IMR-90 (cell line): ENCODE data around the gene SLC24A2. TPM values are rescaled to one million over a fixed set of nuclear protein-coding genes. Genes with fewer than 3 reads are reported as not detected.

ENCODE experiments used
- ATAC-seq: fragments of 200-7000 bp; cut with Tn5 transposase; 2 replicates; pipeline ENCODE4 v1.9.1; 2020; ENCODE audit warnings: low read depth, mild to moderate bottlenecking, moderate library complexity
- BruUV-seq: library from RNA; stranded (reverse); fragments of 400-500 nt; replicated peaks from 2 replicates; lab custom pipeline; 2021; lab: Mats Ljungman, UMichigan
- CTCF ChIA-PET: fragments of 300-600 bp; formaldehyde crosslinking; extraction: SDS; loops from one replicate; lab custom pipeline; 2021; ENCODE audit warnings: antibody characterized with exemption; lab: Yijun Ruan, JAX
- POLR2A ChIA-PET: fragments of 300-600 bp; sonication (Branson Sonifier 250); formaldehyde crosslinking; loops from one replicate; lab custom pipeline; 2022; ENCODE audit warnings: antibody characterized with exemption; ENCODE audit not compliant: unreplicated experiment; lab: Charles Lee
- DNase-seq: peaks from one replicate; pipeline ENCODE4 v3.0.0; 2013
- H2AFZ ChIP-seq: replicated peaks from 2 replicates; pipeline ENCODE3; 2013; ENCODE audit warnings: low read length, mild to moderate bottlenecking; ENCODE audit not compliant: poor library complexity
- H2AK5ac ChIP-seq: 2 replicates; pipeline ENCODE4 v1.6.1; 2013; ENCODE audit warnings: low read depth, low read length, inconsistent platforms
- H2AK9ac ChIP-seq: replicated peaks from 2 replicates; pipeline ENCODE3; 2013; ENCODE audit warnings: mild to moderate bottlenecking, low read depth, low read length, moderate library complexity; ENCODE audit not compliant: poor library complexity
- H2BK120ac ChIP-seq: 2 replicates; pipeline ENCODE4 v1.6.1; 2013; ENCODE audit warnings: low read depth, low read length, inconsistent platforms
- H2BK15ac ChIP-seq: 3 replicates; pipeline ENCODE4 v1.6.1; 2013; ENCODE audit warnings: low read depth, low read length, inconsistent platforms
- H2BK20ac ChIP-seq: 2 replicates; pipeline ENCODE4 v1.6.1; 2013; ENCODE audit warnings: low read depth, mild to moderate bottlenecking, inconsistent platforms, low read length, moderate library complexity
- H2BK5ac ChIP-seq: 2 replicates; pipeline ENCODE4 v1.6.1; 2013; ENCODE audit warnings: mild to moderate bottlenecking, low read depth, low read length, inconsistent platforms; ENCODE audit not compliant: poor library complexity, severe bottlenecking
- H3K14ac ChIP-seq: replicated peaks from 2 replicates; pipeline ENCODE4 v1.6.1; 2013; ENCODE audit warnings: low read depth, low read length, inconsistent platforms
- H3K18ac ChIP-seq: 2 replicates; pipeline ENCODE4 v1.6.1; 2013; ENCODE audit warnings: low read depth, low read length, control low read depth
- H3K23ac ChIP-seq: 2 replicates; pipeline ENCODE4 v1.6.1; 2013; ENCODE audit warnings: low read depth, low read length, inconsistent platforms
- H3K27ac ChIP-seq: 2 replicates; pipeline ENCODE4 v1.5.1; 2013; ENCODE audit warnings: mild to moderate bottlenecking, control low read depth, low read length; ENCODE audit not compliant: insufficient read depth
- H3K27me3 ChIP-seq: 2 replicates; pipeline ENCODE4 v1.6.1; 2013; ENCODE audit warnings: low read length; ENCODE audit not compliant: control insufficient read depth, insufficient read depth
- H3K36me3 ChIP-seq: 2 replicates; pipeline ENCODE4 v1.6.1; 2013; ENCODE audit warnings: low read length, mixed read lengths; ENCODE audit not compliant: control insufficient read depth, insufficient read depth
- H3K4ac ChIP-seq: 2 replicates; pipeline ENCODE4 v1.6.1; 2013; ENCODE audit warnings: low read depth, low read length, inconsistent platforms
- H3K4me1 ChIP-seq: 2 replicates; pipeline ENCODE4 v1.6.1; 2013; ENCODE audit warnings: low read length, mixed read lengths; ENCODE audit not compliant: control insufficient read depth, insufficient read depth
- H3K4me2 ChIP-seq: 2 replicates; pipeline ENCODE4 v1.6.1; 2013; ENCODE audit warnings: low read depth, mild to moderate bottlenecking, control low read depth, low read length, moderate library complexity
- H3K4me3 ChIP-seq: 2 replicates; pipeline ENCODE4 v1.5.1; 2013; ENCODE audit warnings: low read depth, mild to moderate bottlenecking, control low read depth, low read length, moderate library complexity; ENCODE audit not compliant: insufficient read depth
- H3K56ac ChIP-seq: 2 replicates; pipeline ENCODE4 v1.6.1; 2013; ENCODE audit warnings: low read length, inconsistent platforms; ENCODE audit not compliant: insufficient read depth; ENCODE audit errors: extremely low read depth
- H3K79me1 ChIP-seq, 2 experiments: 2 replicates each; pipeline ENCODE4 v1.6.1; 2013; ENCODE audit warnings: low read length in 2 of 2, inconsistent platforms in 1 of 2, low read depth in 1 of 2
- H3K9ac ChIP-seq: 2 replicates; pipeline ENCODE4 v1.6.1; 2013; ENCODE audit warnings: low read depth, low read length, control low read depth
- H3K9me1 ChIP-seq: 2 replicates; pipeline ENCODE4 v1.6.1; 2013; ENCODE audit warnings: low read length, inconsistent platforms; ENCODE audit not compliant: insufficient read depth
- H3K9me3 ChIP-seq: 2 replicates; pipeline ENCODE4 v1.6.1; 2013; ENCODE audit warnings: low read length; ENCODE audit not compliant: control insufficient read depth, insufficient read depth
- H4K20me1 ChIP-seq: 2 replicates; pipeline ENCODE4 v1.6.1; 2013; ENCODE audit warnings: low read length, inconsistent platforms; ENCODE audit not compliant: insufficient read depth
- H4K5ac ChIP-seq: 2 replicates; pipeline ENCODE4 v1.6.1; 2013; ENCODE audit warnings: mild to moderate bottlenecking, low read depth, low read length, control low read depth
- H4K8ac ChIP-seq, 2 experiments: 2 replicates each; pipeline ENCODE4 v1.6.1; 2013; ENCODE audit warnings: low read depth in 2 of 2, low read length in 2 of 2, control low read depth in 1 of 2, inconsistent platforms in 1 of 2
- H4K91ac ChIP-seq: 2 replicates; pipeline ENCODE4 v1.6.1; 2013; ENCODE audit warnings: low read depth, low read length, inconsistent platforms; ENCODE audit not compliant: insufficient read depth
- MAZ ChIP-seq: IDR thresholded peaks from 2 replicates; pipeline ENCODE4 v1.6.1; 2012; ENCODE audit warnings: low read depth, mild to moderate bottlenecking, low read length, improper control_type of control experiment, moderate library complexity, borderline replicate concordance
- RFX5 ChIP-seq: IDR thresholded peaks from 2 replicates; pipeline ENCODE4 v1.8.0; 2012; ENCODE audit warnings: low read depth, mild to moderate bottlenecking, low read length, moderate library complexity
- WGBS, 2 experiments: methylation state at CpG; one replicate each; pipeline versions ENCODE4 v1.1.5 to v1.1.7; 2013; ENCODE audit warnings: missing lambda C conversion rate in 2 of 2; ENCODE audit not compliant: insufficient read length in 1 of 2; ENCODE audit errors: extremely low coverage in 2 of 2; 5-methylcytosine and 5-hydroxymethylcytosine counted together
- dilution Hi-C: fragments of 300-500 bp; cut with HindIII; formaldehyde crosslinking; loops from one replicate; pipeline ENCODE4 v1.14.3; 2018; ENCODE audit warnings: low sequenced_read_pairs; ENCODE audit not compliant: unreplicated experiment
- in situ Hi-C: fragments of 300-500 bp; cut with MboI; formaldehyde crosslinking; loops from 3 replicates; pipeline ENCODE4 v1.14.3; 2019; ENCODE audit warnings: low sequenced_read_pairs, inconsistent platforms, mixed read lengths
- intact Hi-C: fragments of 100-400 bp; cut with micrococcal nuclease; formaldehyde crosslinking; loops from 2 replicates; pipeline ENCODE4 v1.10.0; 2022
- polyA plus RNA-seq, 3 experiments: library from polyadenylated mRNA; depleted of rRNA; stranded (reverse); fragments of >200 nt; gene quantifications; 2 replicates each; pipeline ENCODE4 v1.2.3, GENCODE V29; 2012; ENCODE audit warnings: low replicate concordance in 1 of 3
- total RNA-seq: library from RNA; depleted of rRNA; stranded (reverse); fragments of >200 nt; gene quantifications from 2 replicates; pipeline ENCODE4 v1.2.3, GENCODE V29; 2012

SLC24A2 gene
- total and polyA plus RNA-seq, 2 of the 4 experiments (the other 2 are of a cell fraction): not detected

DNA sequence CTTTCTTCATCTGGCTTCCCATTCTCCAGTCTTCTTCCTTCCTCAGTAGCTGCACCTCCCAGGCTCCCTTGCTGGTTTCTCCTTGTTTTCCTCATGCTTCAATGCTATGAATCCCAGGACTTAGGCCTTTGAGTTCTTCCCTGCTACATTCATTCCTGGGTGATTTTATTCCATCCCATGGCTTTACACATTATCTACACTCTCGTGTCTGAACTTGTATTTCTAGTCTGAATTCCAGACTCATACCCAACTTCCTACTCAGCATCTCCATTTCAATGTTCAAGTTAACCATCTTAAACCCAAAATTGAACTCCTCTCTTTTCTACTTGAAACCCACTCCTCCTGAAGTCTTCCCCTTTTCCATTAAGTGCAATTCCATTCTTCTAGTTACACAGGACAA lies 20.0 kb downstream of the SLC24A2 start:
- Histone ChIP-seq H3K23ac (no peak overlapping the region), H2AFZ (no peak overlapping the region), H3K4me2 (no peak overlapping the region), H4K91ac (no peak overlapping the region), H2BK120ac (no peak overlapping the region), H4K8ac (no peak overlapping the region), H3K79me1 (no peaks in the 10 kb centered on the region), H3K27me3 (no peaks in the 10 kb centered on the region), H3K18ac (no peak overlapping the region), H3K56ac (no peak overlapping the region), H2BK15ac (no peak overlapping the region), H3K9me3 (no peaks in the 10 kb centered on the region), H2BK20ac (no peak overlapping the region), H3K36me3 (no peaks in the 10 kb centered on the region), H3K4me1 (no peaks in the 10 kb centered on the region), H3K9ac (no peak overlapping the region), H3K27ac (no peak overlapping the region), H3K4ac (no peak overlapping the region), H4K5ac (no peak overlapping the region), H2AK9ac (no peak overlapping the region), H3K9me1 (no peaks in the 10 kb centered on the region), H3K4me3 (no peak overlapping the region), H3K14ac (no peak overlapping the region), H2BK5ac (no peak overlapping the region), H4K20me1 (no peaks in the 10 kb centered on the region), H2AK5ac (no peak overlapping the region)
- dilution Hi-C loops: no loop called here
- no TSS peak for BruUV-seq
- WGBS, 2 experiments: 0% methylated on average over 1 of the region's 1 CpG; no CpG with 5 or more reads in 1 of the 2 experiments
- in situ Hi-C loops: no loop called here
- ATAC-seq (no peak), DNase-seq (no peak)
- TF ChIP-seq RFX5 (no peak), MAZ (no peak)
- POLR2A ChIA-PET: no interaction called here
- intact Hi-C loops: no loop called here
- CTCF ChIA-PET: no interaction called here
